Glomerular endothelial cell (primary cell): ENCODE measurements around the gene LPGAT1. TPM values are rescaled to one million over a fixed set of nuclear protein-coding genes. Genes with fewer than 3 reads are reported as not detected.
"Not testable (repeated sequence)": the region's sequence is repeated elsewhere in the genome, so short reads cannot be mapped to it uniquely, and the experiment has no call there.

Experiments used
- DNase-seq: peaks from one replicate; pipeline ENCODE4 v3.0.0-alpha.2; 2011; ENCODE audit warnings: low read depth, low spot score; ENCODE audit errors: extremely low read depth
- total RNA-seq: library from RNA; depleted of rRNA; stranded (reverse); fragments of >200 nt; gene quantifications from 2 replicates; pipeline ENCODE4 v1.2.3, GENCODE V29; 2015

Gene LPGAT1
- total RNA-seq, 1 donor from 2014 or later = 58.3 TPM

GRCh38 chr1:211710566-211711314, 119.8 kb downstream of the LPGAT1 start:
- DNase-seq = no peak

GRCh38 chr1:211708926-211709325, 121.6 kb downstream of the LPGAT1 start:
- DNase-seq = no peak

GRCh38 chr1:211708006-211708405, 122.6 kb downstream of the LPGAT1 start:
- no peak for DNase-seq

- no peak for DNase-seq
Measured at GRCh38 chr1:211705467-211706091, 125.0 kb downstream of the LPGAT1 start.

GRCh38 chr1:211704543-211704942, 126.0 kb downstream of the LPGAT1 start:
- DNase-seq = no peak

- DNase-seq = no peak
Measured at GRCh38 chr1:211703812-211704537, 126.6 kb downstream of the LPGAT1 start.

GRCh38 chr1:211701733-211702132, 128.8 kb downstream of the LPGAT1 start:
- no peak for DNase-seq

- DNase-seq = no peak
Measured at GRCh38 chr1:211699059-211699458, 131.5 kb downstream of the LPGAT1 start.

- no peak for DNase-seq
Measured at GRCh38 chr1:211698161-211699026, 132.2 kb downstream of the LPGAT1 start.

- DNase-seq = no peak
Measured at GRCh38 chr1:211697356-211697755, 133.2 kb downstream of the LPGAT1 start.

GRCh38 chr1:211695135-211695816, 135.3 kb downstream of the LPGAT1 start:
- no peak for DNase-seq

- not testable (repeated sequence) for DNase-seq
Measured at GRCh38 chr1:211693911-211694310, 136.7 kb downstream of the LPGAT1 start.

Other genes with a start within 250 kb of the LPGAT1 start
- gene NEK2, start 155.1 kb downstream of the LPGAT1 start, total RNA-seq = 2.9 and 3.6 TPM in 2 replicates
- 9.6 and 15.3 TPM in 2 replicates for gene INTS7, start 204.8 kb upstream of the LPGAT1 start, total RNA-seq
- 3.2 and 8.0 TPM in 2 replicates for gene DTL, start 205.0 kb upstream of the LPGAT1 start, total RNA-seq